GM12874 (cell line): ENCODE data around the gene KCNT1.

Experiments
- TF ChIP-seq, protein P1 (sequence below): IDR thresholded peaks from 2 replicates; pipeline ENCODE4 v1.5.1; 2011; ENCODE audit warnings: low read depth, mild to moderate bottlenecking, control low read depth, low read length, moderate library complexity; ENCODE audit not compliant: insufficient read depth

Gene KCNT1

DNA sequence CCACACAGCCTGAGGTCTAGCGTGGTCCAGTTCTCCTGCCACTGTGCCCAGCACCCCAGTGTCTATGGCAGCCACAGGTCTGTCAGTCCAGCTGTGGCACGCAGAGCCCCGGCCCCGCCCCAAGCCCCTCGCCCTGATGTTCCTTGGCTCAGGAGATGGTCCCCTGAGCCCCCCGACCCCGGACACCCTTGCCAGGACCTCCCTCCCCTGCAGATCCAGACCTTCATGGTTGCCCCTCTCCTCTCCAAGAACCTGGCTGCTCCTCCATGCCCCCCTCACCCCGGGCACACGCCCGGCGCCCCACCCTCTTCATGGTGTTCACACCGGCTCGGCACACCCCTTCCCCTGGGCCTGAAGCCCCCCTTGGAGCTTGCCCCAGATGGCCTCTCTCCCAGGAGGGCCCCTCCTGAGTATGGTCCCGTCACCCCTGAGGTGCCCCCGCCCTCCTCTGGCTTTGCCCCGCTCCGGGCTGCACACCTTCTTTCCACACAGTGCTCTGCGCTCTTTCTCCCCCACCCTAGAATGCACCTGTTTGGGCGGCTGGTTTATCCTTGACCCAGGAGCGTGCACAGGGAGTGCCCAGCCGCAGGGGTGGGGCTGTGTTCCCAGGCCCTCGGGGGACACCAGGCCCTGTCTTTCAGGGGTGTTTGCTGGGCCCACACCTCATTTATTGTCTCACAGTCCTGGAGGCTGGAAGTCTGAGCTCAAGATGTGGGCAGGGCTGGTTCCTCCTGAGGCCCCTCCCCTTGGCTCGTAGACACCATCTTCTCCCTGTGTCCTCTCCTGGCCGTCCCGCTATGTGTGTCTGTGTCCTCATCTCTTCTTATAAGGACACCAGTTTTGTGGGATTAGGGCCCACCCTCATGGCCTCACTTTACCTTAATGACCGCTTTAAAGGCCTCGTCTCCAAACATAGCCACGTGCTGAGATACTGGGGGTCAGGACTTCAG is 37.6 kb downstream of the KCNT1 start:
- TF ChIP-seq, protein P1, sequence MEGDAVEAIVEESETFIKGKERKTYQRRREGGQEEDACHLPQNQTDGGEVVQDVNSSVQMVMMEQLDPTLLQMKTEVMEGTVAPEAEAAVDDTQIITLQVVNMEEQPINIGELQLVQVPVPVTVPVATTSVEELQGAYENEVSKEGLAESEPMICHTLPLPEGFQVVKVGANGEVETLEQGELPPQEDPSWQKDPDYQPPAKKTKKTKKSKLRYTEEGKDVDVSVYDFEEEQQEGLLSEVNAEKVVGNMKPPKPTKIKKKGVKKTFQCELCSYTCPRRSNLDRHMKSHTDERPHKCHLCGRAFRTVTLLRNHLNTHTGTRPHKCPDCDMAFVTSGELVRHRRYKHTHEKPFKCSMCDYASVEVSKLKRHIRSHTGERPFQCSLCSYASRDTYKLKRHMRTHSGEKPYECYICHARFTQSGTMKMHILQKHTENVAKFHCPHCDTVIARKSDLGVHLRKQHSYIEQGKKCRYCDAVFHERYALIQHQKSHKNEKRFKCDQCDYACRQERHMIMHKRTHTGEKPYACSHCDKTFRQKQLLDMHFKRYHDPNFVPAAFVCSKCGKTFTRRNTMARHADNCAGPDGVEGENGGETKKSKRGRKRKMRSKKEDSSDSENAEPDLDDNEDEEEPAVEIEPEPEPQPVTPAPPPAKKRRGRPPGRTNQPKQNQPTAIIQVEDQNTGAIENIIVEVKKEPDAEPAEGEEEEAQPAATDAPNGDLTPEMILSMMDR: no peak

GRCh38 chr9:135741276-135742219 is 39.6 kb downstream of the KCNT1 start:
- TF ChIP-seq, protein P1: no peak

DNA sequence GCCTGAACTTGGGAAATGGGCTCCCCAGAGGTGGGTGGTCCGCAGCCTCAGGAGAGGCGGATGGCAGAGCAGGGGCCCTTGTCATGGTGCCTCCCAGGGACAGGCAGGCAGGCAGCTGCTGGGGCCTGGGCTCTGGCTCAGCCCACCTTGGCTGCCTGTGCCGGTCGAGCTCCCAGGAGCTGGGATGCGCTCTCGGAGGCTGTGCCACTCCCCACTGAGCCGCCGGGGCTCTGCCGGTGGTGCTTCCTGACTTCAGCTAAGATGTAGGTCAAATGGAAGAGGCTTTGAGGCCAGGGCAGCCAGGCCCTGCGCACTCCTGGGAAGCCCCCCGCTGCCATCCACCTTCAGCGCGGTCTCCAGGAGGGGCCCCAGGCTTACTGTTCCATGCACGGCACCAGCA is 41.0 kb downstream of the KCNT1 start:
- TF ChIP-seq, protein P1: no peak

- TF ChIP-seq, protein P1: no peak
These were observed 41.8 kb downstream of the KCNT1 start for GRCh38 chr9:135743546-135744332.

GRCh38 chr9:135744333-135745070 is 42.5 kb downstream of the KCNT1 start:
- TF ChIP-seq, protein P1: no peak

DNA sequence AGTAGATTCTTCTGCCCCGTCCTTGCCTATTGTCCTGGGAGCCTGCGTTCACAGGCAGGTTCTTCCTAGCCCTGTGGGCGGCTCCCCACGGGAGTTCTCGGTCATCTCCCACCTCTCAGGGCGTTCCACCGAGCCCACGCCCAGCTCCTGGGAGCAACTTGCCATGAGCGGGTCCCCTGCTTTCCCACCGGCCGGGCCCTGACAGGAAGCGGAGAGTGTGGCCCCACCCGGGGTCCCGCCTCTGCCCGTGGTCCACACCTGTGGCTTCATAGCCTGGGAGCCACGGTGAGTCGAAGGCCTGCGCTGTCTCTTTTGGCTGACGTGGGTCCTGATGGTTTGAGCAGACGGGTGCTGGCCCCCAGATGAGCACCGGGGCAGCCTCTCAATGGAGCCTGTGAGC is 43.2 kb downstream of the KCNT1 start:
- TF ChIP-seq, protein P1: no peak
